ENCODE data around the gene ZSCAN2. TPM values are rescaled to one million over a fixed set of nuclear protein-coding genes. Genes with fewer than 3 reads are reported as not detected.
A peak's percentile ranks its signal among the peaks of the same experiment; 100 is the strongest.

ZSCAN2 gene
- total RNA-seq, 1 donor from 2014 or later: 45.6 TPM

DNA sequence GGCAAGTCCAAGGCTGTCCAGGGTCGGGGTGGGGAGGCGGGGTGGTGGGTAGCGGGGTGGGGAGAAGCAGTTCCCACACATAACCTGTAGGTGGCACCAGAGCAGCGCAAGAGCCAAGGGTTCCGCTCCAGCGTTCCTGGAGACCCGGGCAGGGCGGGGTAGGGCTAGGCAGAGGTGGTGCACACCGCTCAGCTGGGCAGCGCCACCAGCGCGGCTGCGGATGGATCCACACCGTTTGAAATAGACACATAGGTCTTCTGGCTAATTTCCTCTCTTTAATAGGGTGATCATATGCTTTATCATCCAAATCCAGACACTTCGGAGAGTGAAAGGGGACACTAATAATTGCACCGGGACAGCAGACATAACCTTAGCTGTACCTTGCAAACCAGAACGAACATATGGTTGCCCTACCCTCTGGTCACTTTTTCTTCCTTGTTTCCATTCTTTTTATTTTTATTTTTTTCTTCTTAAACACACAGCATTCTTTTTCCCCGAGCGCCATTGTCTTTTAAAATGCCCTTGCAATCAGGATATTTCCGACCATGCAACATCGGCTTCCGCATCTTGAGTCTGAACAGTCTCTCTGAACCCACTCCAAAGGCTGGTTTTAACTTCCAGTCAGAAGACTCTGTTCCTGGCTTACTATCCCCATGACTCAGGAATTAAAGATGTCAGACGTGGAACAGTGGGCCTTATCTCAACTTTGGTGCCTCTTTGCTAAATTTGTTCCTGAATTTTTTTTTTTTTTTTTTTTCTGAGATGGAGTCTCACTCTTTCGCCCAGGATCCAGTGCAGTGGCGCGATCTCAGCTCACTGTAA is 12.5 kb upstream of the ZSCAN2 start:
- H3K27me3 Mint-ChIP-seq (ENCODE audit: low read depth): peaks cover 3% of the 10 kb centered on the region

DNA sequence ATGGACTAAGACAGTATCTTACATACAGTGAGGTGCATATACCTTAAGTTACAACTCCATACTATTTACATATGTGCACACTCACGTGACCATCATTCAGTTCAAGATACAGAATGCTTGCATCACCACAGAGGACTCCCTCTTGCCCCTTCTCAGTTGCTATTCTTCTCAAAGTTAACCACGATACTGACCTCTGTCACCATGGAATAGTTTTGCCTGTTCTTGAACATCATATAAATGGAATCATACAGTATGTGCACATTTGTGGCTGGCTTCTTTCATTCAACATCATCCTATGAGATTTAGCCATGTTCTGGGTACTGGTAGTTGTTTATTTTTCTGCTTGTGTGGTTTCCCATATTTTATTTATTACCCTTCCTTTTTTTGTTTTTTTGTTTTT is 10.4 kb upstream of the ZSCAN2 start:
- Mint-ChIP-seq H3K9me3 (no peaks in the 10 kb centered on the region), H3K27ac (no peak overlapping the region), H3K4me1 (peaks cover 18% of the 10 kb centered on the region), H3K4me3 (no peak overlapping the region), H3K36me3 (no peaks in the 10 kb centered on the region), H3K27me3 (ENCODE audit: low read depth) (peaks cover 6% of the 10 kb centered on the region)
- no peak for DNase-seq (ENCODE audit: low spot score in 2 of 2, unreplicated experiment in 2 of 2)
- TF ChIP-seq, protein P1, sequence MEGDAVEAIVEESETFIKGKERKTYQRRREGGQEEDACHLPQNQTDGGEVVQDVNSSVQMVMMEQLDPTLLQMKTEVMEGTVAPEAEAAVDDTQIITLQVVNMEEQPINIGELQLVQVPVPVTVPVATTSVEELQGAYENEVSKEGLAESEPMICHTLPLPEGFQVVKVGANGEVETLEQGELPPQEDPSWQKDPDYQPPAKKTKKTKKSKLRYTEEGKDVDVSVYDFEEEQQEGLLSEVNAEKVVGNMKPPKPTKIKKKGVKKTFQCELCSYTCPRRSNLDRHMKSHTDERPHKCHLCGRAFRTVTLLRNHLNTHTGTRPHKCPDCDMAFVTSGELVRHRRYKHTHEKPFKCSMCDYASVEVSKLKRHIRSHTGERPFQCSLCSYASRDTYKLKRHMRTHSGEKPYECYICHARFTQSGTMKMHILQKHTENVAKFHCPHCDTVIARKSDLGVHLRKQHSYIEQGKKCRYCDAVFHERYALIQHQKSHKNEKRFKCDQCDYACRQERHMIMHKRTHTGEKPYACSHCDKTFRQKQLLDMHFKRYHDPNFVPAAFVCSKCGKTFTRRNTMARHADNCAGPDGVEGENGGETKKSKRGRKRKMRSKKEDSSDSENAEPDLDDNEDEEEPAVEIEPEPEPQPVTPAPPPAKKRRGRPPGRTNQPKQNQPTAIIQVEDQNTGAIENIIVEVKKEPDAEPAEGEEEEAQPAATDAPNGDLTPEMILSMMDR (IDR thresholded peaks at IDR 0.05; ENCODE audit: unreplicated experiment): no peak

More for the DNA sequence above, 12.5 kb upstream of the ZSCAN2 start:
- Mint-ChIP-seq H3K4me1 (peaks cover 18% of the 10 kb centered on the region), H3K36me3 (no peaks in the 10 kb centered on the region), H3K27ac (no peak overlapping the region), H3K9me3 (no peaks in the 10 kb centered on the region), H3K4me3 (peak overlapping the region; percentile 67)
- TF ChIP-seq, protein P1 (IDR thresholded peaks at IDR 0.05; ENCODE audit: unreplicated experiment): peak; percentile 84
- DNase-seq (ENCODE audit: low spot score in 2 of 2, unreplicated experiment in 2 of 2): peak; percentile 74 to 91

DNA sequence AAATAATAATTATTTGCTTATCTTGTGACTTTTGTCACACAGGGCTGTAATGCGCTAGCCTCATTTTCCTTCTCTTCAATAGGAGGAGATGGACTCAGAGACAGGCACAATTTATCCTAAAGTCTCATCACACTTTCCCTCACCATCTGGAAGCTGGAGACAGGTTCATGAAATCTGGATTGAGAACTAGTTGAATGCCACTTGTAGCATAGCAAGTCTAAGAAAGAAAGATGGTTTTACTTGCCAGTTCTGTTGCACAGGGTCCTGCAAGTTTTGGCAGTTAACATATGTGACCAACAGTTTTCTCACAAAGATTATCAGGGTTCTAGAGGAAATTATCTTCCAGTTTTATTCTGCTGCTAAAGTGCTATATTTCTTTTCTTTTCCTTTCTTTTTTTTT is 9.0 kb upstream of the ZSCAN2 start:
- Mint-ChIP-seq H3K36me3 (no peaks in the 10 kb centered on the region), H3K9me3 (no peaks in the 10 kb centered on the region), H3K27me3 (ENCODE audit: low read depth) (peaks cover 6% of the 10 kb centered on the region), H3K4me1 (peaks cover 12% of the 10 kb centered on the region), H3K27ac (no peak overlapping the region), H3K4me3 (no peak overlapping the region)
- TF ChIP-seq, protein P1 (IDR thresholded peaks at IDR 0.05; ENCODE audit: unreplicated experiment): no peak
- DNase-seq (ENCODE audit: low spot score in 2 of 2, unreplicated experiment in 2 of 2): no peak

DNA sequence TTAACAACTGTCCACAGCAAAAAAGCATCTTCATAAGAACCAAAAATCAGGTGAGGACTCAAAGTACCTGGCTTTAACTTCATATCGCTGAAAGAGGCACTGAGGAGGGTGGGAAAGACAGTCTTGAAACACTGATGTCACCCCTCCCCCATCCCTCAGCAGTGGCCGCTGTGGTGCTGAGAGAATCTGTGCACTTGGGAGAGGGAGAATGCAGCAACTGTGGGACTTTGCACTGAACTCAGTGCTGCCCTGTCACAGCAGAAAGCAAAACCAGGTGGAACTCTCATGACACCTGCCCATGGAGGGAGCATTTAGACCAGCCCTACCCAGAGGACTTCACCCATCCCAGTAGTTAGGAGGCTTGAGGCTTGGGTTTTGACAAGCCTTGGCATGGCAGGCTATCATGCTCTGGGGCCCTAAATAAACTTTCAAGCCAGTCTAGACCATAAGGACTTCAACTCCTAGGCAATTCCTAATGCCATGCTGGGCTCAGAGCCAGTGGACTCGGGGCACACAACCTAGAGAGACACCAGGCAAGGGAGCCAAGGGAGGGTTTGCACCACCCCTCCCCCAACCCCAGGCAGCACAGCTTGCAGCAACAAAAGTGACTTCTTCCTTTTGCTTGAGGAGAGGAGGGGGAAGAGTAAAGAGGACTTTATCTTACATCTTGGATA is 6.1 kb upstream of the ZSCAN2 start:
- DNase-seq (ENCODE audit: low spot score in 2 of 2, unreplicated experiment in 2 of 2): no peak
- H3K4me3 Mint-ChIP-seq: no peak overlapping the region
- peaks cover 6% of the 10 kb centered on the region for H3K27me3 Mint-ChIP-seq (ENCODE audit: low read depth)
- H3K9me3 Mint-ChIP-seq: no peaks in the 10 kb centered on the region
- TF ChIP-seq, protein P1 (IDR thresholded peaks at IDR 0.05; ENCODE audit: unreplicated experiment): no peak
- no peak overlapping the region for H3K27ac Mint-ChIP-seq
- no peaks in the 10 kb centered on the region for H3K4me1 Mint-ChIP-seq
- no peaks in the 10 kb centered on the region for H3K36me3 Mint-ChIP-seq

DNA sequence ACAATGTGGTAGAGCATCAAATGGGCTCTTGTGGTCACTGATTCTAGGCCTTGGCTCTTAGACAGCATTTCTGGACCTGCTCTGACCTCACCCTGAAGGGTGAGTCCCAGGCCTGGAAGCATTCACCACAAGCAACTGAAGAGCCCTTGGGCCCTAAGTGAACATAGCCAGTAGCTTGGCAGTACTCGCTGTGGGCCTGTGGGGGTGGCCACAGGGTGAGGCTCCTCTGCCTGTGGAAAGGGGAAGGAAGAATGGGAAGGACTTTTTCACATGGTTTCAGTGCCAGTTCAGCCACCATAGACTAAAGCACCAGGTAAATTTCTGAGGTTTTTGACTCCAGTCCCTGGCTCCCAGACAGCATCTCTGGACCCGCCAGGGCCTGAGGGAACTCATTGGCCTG is 5.1 kb upstream of the ZSCAN2 start:
- Mint-ChIP-seq H3K9me3 (no peaks in the 10 kb centered on the region), H3K4me3 (no peak overlapping the region), H3K27ac (no peak overlapping the region), H3K36me3 (no peaks in the 10 kb centered on the region), H3K27me3 (ENCODE audit: low read depth) (peaks cover 6% of the 10 kb centered on the region), H3K4me1 (no peaks in the 10 kb centered on the region)
- DNase-seq (ENCODE audit: low spot score in 2 of 2, unreplicated experiment in 2 of 2): no peak
- TF ChIP-seq, protein P1 (IDR thresholded peaks at IDR 0.05; ENCODE audit: unreplicated experiment): no peak
